HCT116 (cell line): ENCODE results near the gene PKHD1. TPM values are rescaled to one million over a fixed set of nuclear protein-coding genes. Genes with fewer than 3 reads are reported as not detected.

Experiments
- ATAC-seq: fragments of 200-7000 bp; cut with Tn5 transposase; 2 replicates; pipeline ENCODE4 v1.9.1; 2020; ENCODE audit warnings: mild to moderate bottlenecking, moderate library complexity
- BruUV-seq: library from RNA; stranded (reverse); fragments of 400-500 nt; replicated peaks from 2 replicates; lab custom pipeline; 2021; lab: Mats Ljungman, UMichigan
- CTCF ChIA-PET: fragments of 300-600 bp; sonication (Branson Sonifier 250); formaldehyde crosslinking; loops from one replicate; lab custom pipeline; 2021; ENCODE audit warnings: antibody characterized with exemption; lab: Charles Lee
- POLR2A ChIA-PET: fragments of 300-600, 350-600 bp; sonication (Branson Sonifier 250); formaldehyde crosslinking; loops from one replicate; lab custom pipeline; 2021; ENCODE audit warnings: antibody characterized with exemption; lab: Charles Lee
- RAD21 ChIA-PET, 2 experiments: fragments of 300-600 bp; sonication (Branson Sonifier 250); formaldehyde crosslinking; loops; one replicate each; lab custom pipeline; 2023; ENCODE audit warnings: low total read pairs in 2 of 2; ENCODE audit not compliant: uncharacterized antibody in 2 of 2, unreplicated experiment in 2 of 2, low non-redundant PET in 1 of 2; lab: Charles Lee
- DNase-seq: peaks from one replicate; pipeline ENCODE4 v3.0.0-alpha.2; 2010; ENCODE audit warnings: low read depth, low spot score
- H2AFZ ChIP-seq: fragments of 200-600 bp; shearing (Covaris generic), sonication (generic); 2 replicates; pipeline ENCODE4 v1.6.1; 2017; ENCODE audit warnings: low read depth, mixed run types, mixed read lengths, antibody characterized with exemption, low read length; ENCODE audit not compliant: poor library complexity, severe bottlenecking
- H3K27ac ChIP-seq: 2 replicates; pipeline ENCODE4 v1.5.1; 2012; ENCODE audit warnings: low read depth, low read length
- H3K27me3 ChIP-seq: fragments of 200-600 bp; sonication (generic); 2 replicates; pipeline ENCODE4 v1.6.1; 2016; ENCODE audit warnings: mixed run types, low read length, mixed read lengths; ENCODE audit not compliant: insufficient read depth
- H3K36me3 ChIP-seq, 2 experiments: fragments of 200-500 bp in 1 of 2; fragments of 200-600 bp in 1 of 2; sonication (Bioruptor generic) in 1 of 2; sonication (generic) in 1 of 2; 2 replicates each; pipeline versions ENCODE4 v1.5.1 to v1.6.1; 2014 to 2016; ENCODE audit warnings: low read length in 2 of 2, inconsistent platforms in 1 of 2, mixed read lengths in 1 of 2, mixed run types in 1 of 2; ENCODE audit not compliant: insufficient read depth in 2 of 2, control insufficient read depth in 1 of 2
- H3K4me1 ChIP-seq, 2 experiments: fragments of 200-600 bp in 1 of 2; sonication (generic) in 1 of 2; 2 replicates each; pipeline versions ENCODE4 v1.5.1 to v1.6.1; 2012 to 2017; ENCODE audit warnings: low read length in 2 of 2, inconsistent platforms in 1 of 2, mild to moderate bottlenecking in 1 of 2, mixed read lengths in 1 of 2, mixed run types in 1 of 2, moderate library complexity in 1 of 2; ENCODE audit not compliant: insufficient read depth in 2 of 2, control insufficient read depth in 1 of 2
- H3K4me2 ChIP-seq: fragments of 200-600 bp; sonication (generic); 2 replicates; pipeline ENCODE4 v1.6.1; 2017; ENCODE audit warnings: mixed run types, low read length, mixed read lengths
- H3K4me3 ChIP-seq, 2 experiments: fragments of 200-600 bp in 1 of 2; sonication (generic) in 1 of 2; replicated peaks in 1 of 2; 2 replicates each; pipeline ENCODE4 v1.5.1; 2011 to 2016; ENCODE audit warnings: low read length in 2 of 2, control low read depth in 1 of 2, low read depth in 1 of 2, mild to moderate bottlenecking in 1 of 2, mixed read lengths in 1 of 2, mixed run types in 1 of 2
- H3K79me2 ChIP-seq: fragments of 200-600 bp; sonication (generic); 2 replicates; pipeline ENCODE4 v1.6.1; 2017; ENCODE audit warnings: mild to moderate bottlenecking, mixed run types, low read length, moderate library complexity, mixed read lengths; ENCODE audit not compliant: insufficient read depth
- H3K9ac ChIP-seq: fragments of 200-600 bp; sonication (generic); 2 replicates; pipeline ENCODE4 v1.6.1; 2016; ENCODE audit warnings: low read length, mixed read lengths
- H3K9me2 ChIP-seq: fragments of 200-600 bp; sonication (generic), shearing (Covaris generic); 2 replicates; pipeline ENCODE4 v1.6.1; 2017; ENCODE audit warnings: mixed run types, mild to moderate bottlenecking, moderate library complexity; ENCODE audit not compliant: insufficient read depth
- H3K9me3 ChIP-seq, 2 experiments: fragments of 200-500 bp in 1 of 2; fragments of 200-600 bp in 1 of 2; sonication (Bioruptor generic) in 1 of 2; sonication (generic) in 1 of 2; 2 replicates each; pipeline ENCODE4 v1.6.1; 2014 to 2017; ENCODE audit warnings: low read length in 2 of 2, mixed read lengths in 2 of 2, inconsistent platforms in 1 of 2, low read depth in 1 of 2, mild to moderate bottlenecking in 1 of 2, mixed run types in 1 of 2, moderate library complexity in 1 of 2; ENCODE audit not compliant: control insufficient read depth in 1 of 2, insufficient read depth in 1 of 2
- H4K20me1 ChIP-seq: fragments of 200-600 bp; sonication (generic), shearing (Covaris generic); 2 replicates; pipeline ENCODE4 v1.6.1; 2017; ENCODE audit warnings: mixed run types, mild to moderate bottlenecking, moderate library complexity; ENCODE audit not compliant: insufficient read depth
- CBX3 ChIP-seq: IDR thresholded peaks from 2 replicates; pipeline ENCODE4 v1.6.1; 2012; ENCODE audit warnings: low read depth
- CEBPB ChIP-seq: IDR thresholded peaks from 2 replicates; pipeline ENCODE4 v1.6.1; 2012; ENCODE audit warnings: low read depth
- ELF1 ChIP-seq: IDR thresholded peaks from 2 replicates; pipeline ENCODE4 v1.6.1; 2012; ENCODE audit warnings: low read depth, borderline replicate concordance
- EZH2phosphoT487 ChIP-seq: fragments of 200-600 bp; IDR thresholded peaks from 2 replicates; pipeline ENCODE4 v1.6.1; 2018; ENCODE audit warnings: antibody characterized with exemption, borderline replicate concordance
- FOSL1 ChIP-seq: IDR thresholded peaks from 2 replicates; pipeline ENCODE4 v1.6.1; 2012; ENCODE audit warnings: low read depth
- POLR2AphosphoS5 ChIP-seq: IDR thresholded peaks from 2 replicates; pipeline ENCODE4 v1.6.1; 2011; ENCODE audit warnings: mild to moderate bottlenecking, low read depth, low read length, moderate library complexity
- RAD21 ChIP-seq: IDR thresholded peaks from 2 replicates; pipeline ENCODE4 v1.6.1; 2012; ENCODE audit warnings: low read depth, mild to moderate bottlenecking
- SIN3A ChIP-seq: IDR thresholded peaks from 2 replicates; pipeline ENCODE4 v1.6.1; 2012; ENCODE audit warnings: low read depth
- TCF7L2 ChIP-seq: IDR thresholded peaks from 2 replicates; pipeline ENCODE4 v1.7.0; 2011; ENCODE audit warnings: borderline replicate concordance, inconsistent platforms; ENCODE audit not compliant: insufficient read depth, insufficient read length; ENCODE audit errors: extremely low read depth
- YY1 ChIP-seq: IDR thresholded peaks from 2 replicates; pipeline ENCODE4 v1.6.1; 2011; ENCODE audit warnings: low read length, low read depth, moderate library complexity, mild to moderate bottlenecking; ENCODE audit not compliant: insufficient replicate concordance; ENCODE audit errors: extremely low read depth
- ZFX ChIP-seq: fragments of 450-650 bp; IDR thresholded peaks from 2 replicates; pipeline ENCODE4 v1.6.1; 2017
- intact Hi-C: fragments of 100-400 bp; cut with micrococcal nuclease; formaldehyde crosslinking; loops from 2 replicates; pipeline ENCODE4 v1.10.0; 2022
- total RNA-seq: library from RNA; stranded (reverse); gene quantifications from one replicate; pipeline ENCODE4 v1.2.1, GENCODE V29; 2021; ENCODE audit not compliant: unreplicated experiment
- TF ChIP-seq, protein P1 (sequence below): IDR thresholded peaks from 2 replicates; pipeline ENCODE4 v1.6.1; 2011; ENCODE audit warnings: mild to moderate bottlenecking, low read length, moderate library complexity; ENCODE audit not compliant: insufficient replicate concordance; ENCODE audit errors: extremely low read depth
- TF ChIP-seq, protein P2 (sequence below): IDR thresholded peaks from 2 replicates; pipeline ENCODE4 v1.6.1; 2012
- TF ChIP-seq, protein P3 (sequence below): IDR thresholded peaks from 2 replicates; pipeline ENCODE4 v1.6.1; 2012; ENCODE audit warnings: low read depth

The PKHD1 gene
- total RNA-seq, 1 experiment from 2014 or later = not detected

GRCh38 chr6:52041134-52041533 is 46.3 kb downstream of the PKHD1 start:
- H3K36me3 ChIP-seq = no peaks in the 10 kb centered on the region
- POLR2A ChIA-PET = no interaction called here
- BruUV-seq = no TSS peak

More at GRCh38 chr6:52041134-52041533, 46.3 kb downstream of the PKHD1 start:
- Histone ChIP-seq H3K27me3 (peaks cover 4% of the 10 kb centered on the region; the same call in 1 of the 2 replicates), H3K79me2 (no peaks in the 10 kb centered on the region), H3K9ac (no peak overlapping the region), H2AFZ (no peak overlapping the region)
- ATAC-seq = no peak
- RAD21 ChIA-PET = no interaction called here
- TF ChIP-seq EZH2phosphoT487 = no peak
- TF ChIP-seq ELF1 = no peak
- TF ChIP-seq, protein P1, sequence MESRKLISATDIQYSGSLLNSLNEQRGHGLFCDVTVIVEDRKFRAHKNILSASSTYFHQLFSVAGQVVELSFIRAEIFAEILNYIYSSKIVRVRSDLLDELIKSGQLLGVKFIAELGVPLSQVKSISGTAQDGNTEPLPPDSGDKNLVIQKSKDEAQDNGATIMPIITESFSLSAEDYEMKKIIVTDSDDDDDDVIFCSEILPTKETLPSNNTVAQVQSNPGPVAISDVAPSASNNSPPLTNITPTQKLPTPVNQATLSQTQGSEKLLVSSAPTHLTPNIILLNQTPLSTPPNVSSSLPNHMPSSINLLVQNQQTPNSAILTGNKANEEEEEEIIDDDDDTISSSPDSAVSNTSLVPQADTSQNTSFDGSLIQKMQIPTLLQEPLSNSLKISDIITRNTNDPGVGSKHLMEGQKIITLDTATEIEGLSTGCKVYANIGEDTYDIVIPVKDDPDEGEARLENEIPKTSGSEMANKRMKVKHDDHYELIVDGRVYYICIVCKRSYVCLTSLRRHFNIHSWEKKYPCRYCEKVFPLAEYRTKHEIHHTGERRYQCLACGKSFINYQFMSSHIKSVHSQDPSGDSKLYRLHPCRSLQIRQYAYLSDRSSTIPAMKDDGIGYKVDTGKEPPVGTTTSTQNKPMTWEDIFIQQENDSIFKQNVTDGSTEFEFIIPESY = no peak
- no peak for TF ChIP-seq CBX3
- no peak for TF ChIP-seq SIN3A
- no peak for TF ChIP-seq TCF7L2
- no peak for TF ChIP-seq ZFX
- no peak for TF ChIP-seq FOSL1
- TF ChIP-seq, protein P2, sequence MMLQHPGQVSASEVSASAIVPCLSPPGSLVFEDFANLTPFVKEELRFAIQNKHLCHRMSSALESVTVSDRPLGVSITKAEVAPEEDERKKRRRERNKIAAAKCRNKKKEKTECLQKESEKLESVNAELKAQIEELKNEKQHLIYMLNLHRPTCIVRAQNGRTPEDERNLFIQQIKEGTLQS = no peak
- no peak for TF ChIP-seq YY1
- TF ChIP-seq POLR2AphosphoS5 = no peak
- TF ChIP-seq RAD21 = no peak
- no peak for TF ChIP-seq CEBPB
- TF ChIP-seq, protein P3, sequence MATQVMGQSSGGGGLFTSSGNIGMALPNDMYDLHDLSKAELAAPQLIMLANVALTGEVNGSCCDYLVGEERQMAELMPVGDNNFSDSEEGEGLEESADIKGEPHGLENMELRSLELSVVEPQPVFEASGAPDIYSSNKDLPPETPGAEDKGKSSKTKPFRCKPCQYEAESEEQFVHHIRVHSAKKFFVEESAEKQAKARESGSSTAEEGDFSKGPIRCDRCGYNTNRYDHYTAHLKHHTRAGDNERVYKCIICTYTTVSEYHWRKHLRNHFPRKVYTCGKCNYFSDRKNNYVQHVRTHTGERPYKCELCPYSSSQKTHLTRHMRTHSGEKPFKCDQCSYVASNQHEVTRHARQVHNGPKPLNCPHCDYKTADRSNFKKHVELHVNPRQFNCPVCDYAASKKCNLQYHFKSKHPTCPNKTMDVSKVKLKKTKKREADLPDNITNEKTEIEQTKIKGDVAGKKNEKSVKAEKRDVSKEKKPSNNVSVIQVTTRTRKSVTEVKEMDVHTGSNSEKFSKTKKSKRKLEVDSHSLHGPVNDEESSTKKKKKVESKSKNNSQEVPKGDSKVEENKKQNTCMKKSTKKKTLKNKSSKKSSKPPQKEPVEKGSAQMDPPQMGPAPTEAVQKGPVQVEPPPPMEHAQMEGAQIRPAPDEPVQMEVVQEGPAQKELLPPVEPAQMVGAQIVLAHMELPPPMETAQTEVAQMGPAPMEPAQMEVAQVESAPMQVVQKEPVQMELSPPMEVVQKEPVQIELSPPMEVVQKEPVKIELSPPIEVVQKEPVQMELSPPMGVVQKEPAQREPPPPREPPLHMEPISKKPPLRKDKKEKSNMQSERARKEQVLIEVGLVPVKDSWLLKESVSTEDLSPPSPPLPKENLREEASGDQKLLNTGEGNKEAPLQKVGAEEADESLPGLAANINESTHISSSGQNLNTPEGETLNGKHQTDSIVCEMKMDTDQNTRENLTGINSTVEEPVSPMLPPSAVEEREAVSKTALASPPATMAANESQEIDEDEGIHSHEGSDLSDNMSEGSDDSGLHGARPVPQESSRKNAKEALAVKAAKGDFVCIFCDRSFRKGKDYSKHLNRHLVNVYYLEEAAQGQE = no peak
- TF ChIP-seq, all 23 proteins: peak for 0
- Histone ChIP-seq H3K9me3 (no peaks in the 10 kb centered on the region), H3K4me3 (no peak overlapping the region), H4K20me1 (no peaks in the 10 kb centered on the region), H3K27ac (no peak overlapping the region), H3K4me2 (no peak overlapping the region), H3K9me2 (no peaks in the 10 kb centered on the region), H3K4me1 (no peaks in the 10 kb centered on the region)
- CTCF ChIA-PET = no interaction called here
- DNase-seq = no peak
- intact Hi-C loops = no loop called here
